ENCODE measurements around the gene MDFIC.

DNA sequence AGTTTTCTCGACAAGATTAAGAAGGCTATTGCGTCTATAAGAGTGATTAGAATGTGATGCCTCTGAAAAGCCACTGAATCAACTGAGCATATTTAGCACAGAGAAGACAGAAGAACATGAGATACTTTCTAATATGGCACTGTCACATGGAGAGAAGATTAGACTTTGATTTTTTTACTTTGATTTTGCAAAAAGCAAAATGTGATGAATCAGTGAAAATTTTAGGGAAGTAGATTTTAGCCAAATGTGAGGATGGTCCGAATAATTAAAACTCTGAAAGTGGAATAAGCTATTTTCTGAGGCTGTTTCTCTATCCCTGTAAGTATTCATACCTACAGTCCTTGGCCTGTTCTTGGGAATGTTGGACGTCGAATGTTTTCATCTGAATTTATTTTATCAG lies 11.8 kb downstream of the MDFIC start:
- TF ChIP-seq, protein P1, sequence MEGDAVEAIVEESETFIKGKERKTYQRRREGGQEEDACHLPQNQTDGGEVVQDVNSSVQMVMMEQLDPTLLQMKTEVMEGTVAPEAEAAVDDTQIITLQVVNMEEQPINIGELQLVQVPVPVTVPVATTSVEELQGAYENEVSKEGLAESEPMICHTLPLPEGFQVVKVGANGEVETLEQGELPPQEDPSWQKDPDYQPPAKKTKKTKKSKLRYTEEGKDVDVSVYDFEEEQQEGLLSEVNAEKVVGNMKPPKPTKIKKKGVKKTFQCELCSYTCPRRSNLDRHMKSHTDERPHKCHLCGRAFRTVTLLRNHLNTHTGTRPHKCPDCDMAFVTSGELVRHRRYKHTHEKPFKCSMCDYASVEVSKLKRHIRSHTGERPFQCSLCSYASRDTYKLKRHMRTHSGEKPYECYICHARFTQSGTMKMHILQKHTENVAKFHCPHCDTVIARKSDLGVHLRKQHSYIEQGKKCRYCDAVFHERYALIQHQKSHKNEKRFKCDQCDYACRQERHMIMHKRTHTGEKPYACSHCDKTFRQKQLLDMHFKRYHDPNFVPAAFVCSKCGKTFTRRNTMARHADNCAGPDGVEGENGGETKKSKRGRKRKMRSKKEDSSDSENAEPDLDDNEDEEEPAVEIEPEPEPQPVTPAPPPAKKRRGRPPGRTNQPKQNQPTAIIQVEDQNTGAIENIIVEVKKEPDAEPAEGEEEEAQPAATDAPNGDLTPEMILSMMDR (IDR thresholded peaks at IDR 0.05; ENCODE audit: poor library complexity) = no peak
- TF ChIP-seq EZH2phosphoT487 (IDR thresholded peaks at IDR 0.05; ENCODE audit: low read depth, severe bottlenecking, unreplicated experiment) = no peak
- no peak for TF ChIP-seq EZH2 (IDR thresholded peaks at IDR 0.05; ENCODE audit: borderline replicate concordance)

Measured in hepatocyte (in vitro differentiated cells).